Measurements from ENCODE around the gene COL17A1. TPM values are rescaled to one million over a fixed set of nuclear protein-coding genes. Genes with fewer than 3 reads are reported as not detected.

The COL17A1 gene
- total RNA-seq, 3 donors from 2014 or later (not counting 1 experiment from before 2014, with no cell fraction given) = not detected

- Histone ChIP-seq H3K27me3 (ENCODE audit: control insufficient read depth, insufficient read depth, low read length) (no peaks in the 10 kb centered on the region), H3K36me3 (ENCODE audit: control insufficient read depth, insufficient read depth, low read length) (peaks cover 15% of the 10 kb centered on the region), H3K4me3 (ENCODE audit: low read length) (no peak overlapping the region), H3K27ac (ENCODE audit: low read length) (no peak overlapping the region), H3K4me1 (ENCODE audit: control insufficient read depth, insufficient read depth, low read length) (no peaks in the 10 kb centered on the region), H3K9me3 (ENCODE audit: control insufficient read depth, insufficient read depth, low read length) (no peaks in the 10 kb centered on the region)
- ATAC-seq = no peak
- Mint-ChIP-seq H3K9me3 (no peaks in the 10 kb centered on the region), H3K4me1 (peaks cover 0 to 15% of the 10 kb centered on the region in 2 donors), H3K27me3 (ENCODE audit: low read depth in 2 of 2) (no peaks in the 10 kb centered on the region), H3K36me3 (peaks cover 5% of the 10 kb centered on the region), H3K27ac (no peak overlapping the region), H3K4me3 (no peak overlapping the region)
- 94% methylated on average over 11 of the region's 11 CpGs for WGBS (ENCODE audit: insufficient coverage)
- DNase-seq = no peak
- intact Hi-C loops (cut with micrococcal nuclease) = no loop called here
- TF ChIP-seq CTCF (IDR thresholded peaks at IDR 0.05) = no peak
Measured at GRCh38 chr10:104033966-104034365, 51.7 kb downstream of the COL17A1 start.

DNA sequence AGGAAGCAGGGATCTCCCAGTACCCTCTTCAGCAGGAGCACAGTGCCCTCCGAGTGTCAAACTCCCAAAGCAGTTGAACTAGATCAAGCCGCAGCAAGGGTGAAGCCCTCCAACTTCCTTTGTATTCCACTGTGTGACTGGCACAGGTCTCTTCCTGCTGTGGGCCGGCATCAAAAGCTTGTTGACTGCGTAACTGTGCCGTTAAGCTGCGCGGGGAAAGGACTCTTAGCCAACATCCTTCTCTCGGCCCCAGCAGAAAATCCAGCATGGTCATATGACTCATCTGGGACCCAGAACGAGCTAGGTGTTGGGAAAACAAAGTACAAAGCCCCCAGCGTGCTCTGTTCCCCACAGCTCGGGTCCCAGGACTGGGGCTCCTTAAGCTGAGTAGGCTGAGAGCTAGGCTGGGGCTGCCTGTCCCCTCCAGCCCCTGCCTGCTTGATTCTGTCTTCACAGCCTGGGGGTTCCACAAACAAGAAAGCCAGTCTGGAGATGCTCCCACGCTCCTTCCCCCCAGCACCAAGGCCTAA is 52.2 kb downstream of the COL17A1 start:
- ATAC-seq (no peak), DNase-seq (no peak)
- Histone ChIP-seq H3K4me3 (ENCODE audit: low read length) (no peak overlapping the region), H3K4me1 (ENCODE audit: control insufficient read depth, insufficient read depth, low read length) (no peaks in the 10 kb centered on the region), H3K9me3 (ENCODE audit: control insufficient read depth, insufficient read depth, low read length) (no peaks in the 10 kb centered on the region), H3K36me3 (ENCODE audit: control insufficient read depth, insufficient read depth, low read length) (peaks cover 15% of the 10 kb centered on the region), H3K27me3 (ENCODE audit: control insufficient read depth, insufficient read depth, low read length) (no peaks in the 10 kb centered on the region), H3K27ac (ENCODE audit: low read length) (no peak overlapping the region)
- Mint-ChIP-seq H3K4me3 (no peak overlapping the region), H3K4me1 (peaks cover 0 to 15% of the 10 kb centered on the region in 2 donors), H3K36me3 (peaks cover 5% of the 10 kb centered on the region), H3K9me3 (no peaks in the 10 kb centered on the region), H3K27ac (no peak overlapping the region), H3K27me3 (ENCODE audit: low read depth in 2 of 2) (no peaks in the 10 kb centered on the region)
- WGBS (ENCODE audit: insufficient coverage) = 88% methylated on average over 12 of the region's 12 CpGs
- no peak for TF ChIP-seq CTCF (IDR thresholded peaks at IDR 0.05)
- intact Hi-C loops (cut with micrococcal nuclease) = no loop called here

GRCh38 chr10:104032144-104032775 is 53.4 kb downstream of the COL17A1 start:
- Mint-ChIP-seq H3K36me3 (peaks cover 5% of the 10 kb centered on the region), H3K9me3 (no peaks in the 10 kb centered on the region), H3K27me3 (ENCODE audit: low read depth in 2 of 2) (no peaks in the 10 kb centered on the region), H3K4me1 (peaks cover 0 to 15% of the 10 kb centered on the region in 2 donors), H3K4me3 (no peak overlapping the region), H3K27ac (no peak overlapping the region)
- Histone ChIP-seq H3K4me3 (ENCODE audit: low read length) (no peak overlapping the region), H3K36me3 (ENCODE audit: control insufficient read depth, insufficient read depth, low read length) (peaks cover 23% of the 10 kb centered on the region), H3K9me3 (ENCODE audit: control insufficient read depth, insufficient read depth, low read length) (no peaks in the 10 kb centered on the region), H3K27me3 (ENCODE audit: control insufficient read depth, insufficient read depth, low read length) (no peaks in the 10 kb centered on the region), H3K27ac (ENCODE audit: low read length) (no peak overlapping the region), H3K4me1 (ENCODE audit: control insufficient read depth, insufficient read depth, low read length) (no peaks in the 10 kb centered on the region)
- intact Hi-C loops (cut with micrococcal nuclease) = no loop called here
- DNase-seq (no peak), ATAC-seq (no peak)
- 96% methylated on average over 7 of the region's 7 CpGs for WGBS (ENCODE audit: insufficient coverage)
- no peak for TF ChIP-seq CTCF (IDR thresholded peaks at IDR 0.05)

- no peak overlapping the region for H3K27ac ChIP-seq (ENCODE audit: low read length)
- ATAC-seq (no peak), DNase-seq (no peak)
- no peaks in the 10 kb centered on the region for H3K27me3 Mint-ChIP-seq (ENCODE audit: low read depth in 2 of 2)
- H3K36me3 ChIP-seq (ENCODE audit: control insufficient read depth, insufficient read depth, low read length) = peaks cover 26% of the 10 kb centered on the region
- H3K4me1 Mint-ChIP-seq = peaks cover 0 to 15% of the 10 kb centered on the region in 2 donors
- H3K27me3 ChIP-seq (ENCODE audit: control insufficient read depth, insufficient read depth, low read length) = no peaks in the 10 kb centered on the region
- H3K4me3 Mint-ChIP-seq = no peak overlapping the region
- no peak overlapping the region for H3K4me3 ChIP-seq (ENCODE audit: low read length)
- WGBS (ENCODE audit: insufficient coverage) = no CpG with 5 or more reads among the region's 2 CpGs
- peaks cover 5% of the 10 kb centered on the region for H3K36me3 Mint-ChIP-seq
- H3K27ac Mint-ChIP-seq = no peak overlapping the region
- intact Hi-C loops (cut with micrococcal nuclease) = no loop called here
- H3K9me3 Mint-ChIP-seq = no peaks in the 10 kb centered on the region
- no peaks in the 10 kb centered on the region for H3K9me3 ChIP-seq (ENCODE audit: control insufficient read depth, insufficient read depth, low read length)
- no peaks in the 10 kb centered on the region for H3K4me1 ChIP-seq (ENCODE audit: control insufficient read depth, insufficient read depth, low read length)
- no peak for TF ChIP-seq CTCF (IDR thresholded peaks at IDR 0.05)
Measured at GRCh38 chr10:104031631-104032030, 54.0 kb downstream of the COL17A1 start.

All from natural killer cell (primary cell).